ENCODE data around the gene DMRTB1.

Gene DMRTB1

GRCh38 chr1:53438427-53439336, 20.5 kb upstream of the DMRTB1 start:
- no peak for DNase-seq

GRCh38 chr1:53439337-53440207, 19.6 kb upstream of the DMRTB1 start:
- no peak for DNase-seq

GRCh38 chr1:53440633-53441032, 18.6 kb upstream of the DMRTB1 start:
- no peak for DNase-seq

- no peak for DNase-seq
Measured at GRCh38 chr1:53442299-53442698, 16.9 kb upstream of the DMRTB1 start.

GRCh38 chr1:53446051-53446450, 13.1 kb upstream of the DMRTB1 start:
- DNase-seq = no peak

GRCh38 chr1:53447413-53447812, 11.8 kb upstream of the DMRTB1 start:
- DNase-seq = no peak

- no peak for DNase-seq
Measured at GRCh38 chr1:53448241-53448841, 10.9 kb upstream of the DMRTB1 start.

- no peak for DNase-seq
Measured at GRCh38 chr1:53449021-53449420, 10.2 kb upstream of the DMRTB1 start.

- DNase-seq = no peak
Measured at GRCh38 chr1:53449693-53450092, 9.5 kb upstream of the DMRTB1 start.

GRCh38 chr1:53450225-53450624, 9.0 kb upstream of the DMRTB1 start:
- no peak for DNase-seq

- DNase-seq = no peak
Measured at GRCh38 chr1:53454019-53454418, 5.2 kb upstream of the DMRTB1 start.

GRCh38 chr1:53455364-53455991, 3.7 kb upstream of the DMRTB1 start:
- DNase-seq = no peak

GRCh38 chr1:53458634-53459033, 565 bp upstream of the DMRTB1 start:
- DNase-seq = no peak

- no peak for DNase-seq
Measured at GRCh38 chr1:53460211-53460634, 1.0 kb downstream of the DMRTB1 start.

GRCh38 chr1:53460666-53461322, 1.6 kb downstream of the DMRTB1 start:
- DNase-seq = no peak

GRCh38 chr1:53461323-53462044, 2.3 kb downstream of the DMRTB1 start:
- no peak for DNase-seq

GRCh38 chr1:53462193-53462592, 3.0 kb downstream of the DMRTB1 start:
- DNase-seq = no peak

GRCh38 chr1:53462769-53463501, 3.7 kb downstream of the DMRTB1 start:
- DNase-seq = no peak

GRCh38 chr1:53463961-53464899, 5.0 kb downstream of the DMRTB1 start:
- no peak for DNase-seq

Data from SHP77 treated with DMSO at 0.1 percent for 48 hours (cell line).